PC-9 (cell line): ENCODE data around the gene EIF4G2. TPM values are rescaled to one million over a fixed set of nuclear protein-coding genes. Genes with fewer than 3 reads are reported as not detected.

ENCODE experiments used
- BruUV-seq: library from RNA; stranded (reverse); fragments of 400-500 nt; replicated peaks from 2 replicates; lab custom pipeline; 2021; lab: Mats Ljungman, UMichigan
- CTCF ChIA-PET: fragments of 300-600 bp; sonication (Branson Sonifier 250); formaldehyde crosslinking; loops from one replicate; lab custom pipeline; 2022; ENCODE audit warnings: antibody characterized with exemption; lab: Charles Lee
- POLR2A ChIA-PET: fragments of 300-600 bp; sonication (Branson Sonifier 250); formaldehyde crosslinking; loops from one replicate; lab custom pipeline; 2022; ENCODE audit warnings: antibody characterized with exemption; ENCODE audit not compliant: unreplicated experiment; lab: Charles Lee
- DNase-seq, 2 experiments: peaks; one replicate each; pipeline versions ENCODE4 v3.0.0 to v3.0.0-alpha.2; 2015 to 2022; ENCODE audit warnings: mixed read lengths in 1 of 2
- H2AFZ ChIP-seq: fragments of 200-600 bp; sonication (generic); 2 replicates; pipeline ENCODE4 v1.8.1; 2017; ENCODE audit warnings: antibody characterized with exemption
- H3F3A ChIP-seq: fragments of 200-600 bp; sonication (generic); 2 replicates; pipeline ENCODE4 v1.8.1; 2017; ENCODE audit warnings: antibody characterized with exemption, mild to moderate bottlenecking, low read depth; ENCODE audit not compliant: insufficient read depth
- H3K27ac ChIP-seq: fragments of 200-600 bp; sonication (generic); 2 replicates; pipeline ENCODE4 v1.6.1; 2016; ENCODE audit warnings: mixed run types
- H3K27me3 ChIP-seq: fragments of 200-600 bp; sonication (generic); 2 replicates; pipeline ENCODE4 v1.6.1; 2016; ENCODE audit warnings: low read depth, mixed run types; ENCODE audit not compliant: insufficient read depth
- H3K36me3 ChIP-seq: fragments of 200-600 bp; sonication (generic); 2 replicates; pipeline ENCODE4 v1.6.1; 2016; ENCODE audit warnings: low read depth, mixed run types
- H3K4me1 ChIP-seq: fragments of 200-600 bp; sonication (generic); replicated peaks from 2 replicates; pipeline ENCODE4 v1.6.1; 2016; ENCODE audit warnings: mixed run types; ENCODE audit not compliant: insufficient read depth
- H3K4me2 ChIP-seq: fragments of 200-600 bp; sonication (generic); 2 replicates; pipeline ENCODE4 v1.6.1; 2017; ENCODE audit warnings: mixed run types
- H3K4me3 ChIP-seq: fragments of 200-600 bp; sonication (generic); 2 replicates; pipeline ENCODE4 v1.6.1; 2016; ENCODE audit warnings: mixed run types
- H3K79me2 ChIP-seq: fragments of 200-600 bp; sonication (generic); 2 replicates; pipeline ENCODE4 v1.6.1; 2017; ENCODE audit warnings: low read depth, mixed run types
- H3K9me2 ChIP-seq: fragments of 200-600 bp; sonication (generic); 2 replicates; pipeline ENCODE4 v1.8.1; 2017; ENCODE audit warnings: mild to moderate bottlenecking; ENCODE audit not compliant: insufficient read depth
- H3K9me3 ChIP-seq: fragments of 200-600 bp; sonication (generic); 2 replicates; pipeline ENCODE4 v1.8.1; 2016; ENCODE audit warnings: low read depth; ENCODE audit not compliant: insufficient read depth
- H4K20me1 ChIP-seq: fragments of 200-600 bp; sonication (generic); 2 replicates; pipeline ENCODE4 v1.8.1; 2017; ENCODE audit not compliant: insufficient read depth
- CTCF ChIP-seq: fragments of 200-600 bp; sonication (generic); conservative IDR thresholded peaks from 2 replicates; pipeline ENCODE4 v1.6.1; 2017; ENCODE audit warnings: mixed run types, antibody characterized with exemption, mild to moderate bottlenecking, moderate library complexity
- EZH2 ChIP-seq: fragments of 200-600 bp; sonication (generic); IDR thresholded peaks from 2 replicates; pipeline ENCODE4 v1.8.0; 2017; ENCODE audit warnings: antibody characterized with exemption, low read depth
- intact Hi-C: fragments of 100-400 bp; cut with micrococcal nuclease; formaldehyde crosslinking; loops from one replicate; pipeline ENCODE4 v1.10.0; 2022; ENCODE audit not compliant: unreplicated experiment
- total RNA-seq: library from RNA; stranded (reverse); gene quantifications from 2 replicates; pipeline ENCODE4 v1.2.3, GENCODE V29; 2021

EIF4G2 gene
- total RNA-seq, 1 experiment from 2014 or later: 353 TPM

GRCh38 chr11:10758957-10759356, 49.8 kb downstream of the EIF4G2 start:
- H2AFZ ChIP-seq: no peak overlapping the region
- intact Hi-C loops: no loop called here
- H3K4me3 ChIP-seq: no peak overlapping the region
- no peak for DNase-seq
- H3K9me2 ChIP-seq: no peaks in the 10 kb centered on the region
- no peaks in the 10 kb centered on the region for H3K27me3 ChIP-seq
- BruUV-seq: no TSS peak
- CTCF ChIA-PET: no interaction called here
- H3F3A ChIP-seq: no peaks in the 10 kb centered on the region
- H3K4me2 ChIP-seq: no peak overlapping the region
- TF ChIP-seq EZH2 (no peak), CTCF (no peak; the same call in 1 of the 2 replicates)
- H3K36me3 ChIP-seq: no peaks in the 10 kb centered on the region; the same call in none of the 2 replicates
- no peaks in the 10 kb centered on the region for H4K20me1 ChIP-seq
- H3K9me3 ChIP-seq: no peaks in the 10 kb centered on the region
- H3K79me2 ChIP-seq: no peaks in the 10 kb centered on the region
- POLR2A ChIA-PET: interaction anchor here (0.5 kb wide), 1 partner anchor 183 kb away, joined by 3 read pairs; no protein-coding TSS in a partner anchor
- no peaks in the 10 kb centered on the region for H3K4me1 ChIP-seq
- H3K27ac ChIP-seq: no peak overlapping the region

DNA sequence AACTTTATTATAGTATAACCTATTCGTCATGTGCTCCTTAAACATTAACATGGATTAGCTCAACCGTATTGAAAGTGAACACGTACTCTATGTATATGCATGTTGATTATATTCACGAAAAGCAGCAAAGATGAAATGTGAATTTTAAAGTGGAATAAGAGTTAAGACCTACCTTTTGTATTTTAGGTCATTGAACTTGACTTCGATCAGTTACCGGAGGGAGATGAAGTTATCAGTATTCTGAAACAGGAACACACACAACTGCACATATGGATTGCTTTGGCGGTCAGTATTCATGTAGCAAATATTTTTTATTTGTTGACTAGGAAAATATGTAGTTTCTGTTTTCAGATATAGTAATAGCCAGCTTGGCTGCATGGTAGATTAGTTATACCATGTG, 56.2 kb downstream of the EIF4G2 start:
- Histone ChIP-seq H3K27ac (no peak overlapping the region), H3K4me2 (peak overlapping the region; percentile 91), H4K20me1 (no peaks in the 10 kb centered on the region), H2AFZ (no peak overlapping the region), H3K36me3 (no peaks in the 10 kb centered on the region; the same call in 1 of the 2 replicates), H3K79me2 (peaks cover 18% of the 10 kb centered on the region), H3K9me2 (no peaks in the 10 kb centered on the region), H3F3A (peaks cover 6% of the 10 kb centered on the region), H3K9me3 (no peaks in the 10 kb centered on the region), H3K4me1 (peaks cover 16% of the 10 kb centered on the region), H3K4me3 (peak overlapping the region; percentile 81; the same call in 1 of the 2 replicates), H3K27me3 (no peaks in the 10 kb centered on the region)
- intact Hi-C loops: no loop called here
- TF ChIP-seq CTCF (no peak), EZH2 (no peak)
- ChIA-PET POLR2A (no interaction called here), CTCF (interaction anchor here (0.5 kb wide), 1 partner anchor 117 kb away, joined by 6 read pairs; no protein-coding TSS in a partner anchor)
- BruUV-seq: no TSS peak
- DNase-seq: no peak

DNA sequence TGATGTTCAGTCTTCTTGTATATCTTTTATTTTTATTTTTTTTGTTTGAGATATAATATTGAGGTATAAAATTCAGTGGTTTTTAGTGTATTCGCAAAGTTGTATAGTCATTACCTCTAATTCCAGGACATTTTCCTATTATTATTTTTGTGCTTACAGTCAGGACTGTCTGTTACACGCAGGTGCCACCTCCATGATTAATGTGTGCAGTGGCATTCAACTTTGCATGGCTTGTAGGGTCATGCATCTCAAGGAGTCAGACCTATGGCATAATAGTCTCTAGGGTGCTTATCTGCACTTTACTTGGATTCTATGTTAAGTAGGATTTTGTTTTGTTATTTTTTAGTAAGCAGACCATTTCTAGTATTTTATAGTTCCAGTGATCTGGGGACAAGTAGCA, 56.7 kb downstream of the EIF4G2 start:
- ChIA-PET POLR2A (no interaction called here), CTCF (interaction anchor here (0.5 kb wide), 1 partner anchor 118 kb away, joined by 6 read pairs; no protein-coding TSS in a partner anchor)
- Histone ChIP-seq H4K20me1 (no peaks in the 10 kb centered on the region), H3K27me3 (no peaks in the 10 kb centered on the region), H3K79me2 (peaks cover 18% of the 10 kb centered on the region), H3K4me1 (peaks cover 18% of the 10 kb centered on the region), H3F3A (peaks cover 6% of the 10 kb centered on the region), H3K27ac (no peak overlapping the region), H3K9me3 (no peaks in the 10 kb centered on the region), H2AFZ (peak overlapping the region; percentile 97; the same call in 1 of the 2 replicates), H3K9me2 (no peaks in the 10 kb centered on the region), H3K4me2 (peak overlapping the region; percentile 91), H3K36me3 (no peaks in the 10 kb centered on the region; the same call in 1 of the 2 replicates), H3K4me3 (peak overlapping the region; percentile 81)
- BruUV-seq: no TSS peak
- no peak for DNase-seq
- TF ChIP-seq CTCF: no peak
- TF ChIP-seq EZH2: no peak
- intact Hi-C loops: no loop called here
